HG02852 (cell line): ENCODE data around the gene IMMP2L.
A peak's percentile ranks its signal among the peaks of the same experiment; 100 is the strongest.

Experiments
- ATAC-seq: cut with Tn5 transposase; IDR thresholded peaks from one replicate; pipeline ENCODE4 v1.9.1; 2021; ENCODE audit warnings: mild to moderate bottlenecking, moderate library complexity; ENCODE audit not compliant: unreplicated experiment

Gene IMMP2L

DNA sequence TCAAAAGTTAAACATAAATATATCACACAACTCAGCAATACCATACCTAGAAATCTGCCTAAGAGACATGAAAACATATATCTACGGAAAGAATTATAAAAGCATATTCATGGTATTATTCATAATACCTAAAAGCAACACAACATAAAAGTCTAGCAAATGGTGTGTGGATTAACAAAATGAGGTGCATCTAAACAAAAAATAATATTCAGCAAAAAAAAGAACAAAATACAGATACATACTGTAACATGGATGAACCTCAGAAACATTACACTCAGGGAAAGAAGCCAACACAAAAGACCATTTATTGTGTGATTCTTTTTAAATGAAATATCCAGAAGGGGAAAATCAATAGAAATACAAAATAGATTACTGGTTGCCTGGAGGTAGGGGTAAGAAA, 155.0 kb downstream of the IMMP2L start:
- no peak for ATAC-seq

DNA sequence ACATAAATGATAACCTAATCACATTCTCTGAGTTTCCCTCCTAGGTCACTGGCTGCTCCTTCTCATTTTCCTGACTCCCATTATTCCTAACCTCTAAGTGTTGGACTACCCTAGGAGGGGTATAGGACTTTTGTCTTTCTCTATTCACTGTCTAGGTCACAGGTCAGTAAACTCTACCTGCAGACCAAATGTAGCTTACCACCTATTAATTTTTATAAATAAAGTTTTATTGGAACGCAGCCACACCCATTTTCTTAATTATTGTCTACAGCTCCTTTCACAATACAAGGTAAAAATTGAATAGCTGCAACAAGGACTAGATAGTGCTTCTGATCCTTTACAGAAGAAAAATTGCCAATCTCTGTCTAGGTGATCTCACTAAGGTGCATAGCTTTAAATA, 156.7 kb downstream of the IMMP2L start:
- ATAC-seq = no peak

DNA sequence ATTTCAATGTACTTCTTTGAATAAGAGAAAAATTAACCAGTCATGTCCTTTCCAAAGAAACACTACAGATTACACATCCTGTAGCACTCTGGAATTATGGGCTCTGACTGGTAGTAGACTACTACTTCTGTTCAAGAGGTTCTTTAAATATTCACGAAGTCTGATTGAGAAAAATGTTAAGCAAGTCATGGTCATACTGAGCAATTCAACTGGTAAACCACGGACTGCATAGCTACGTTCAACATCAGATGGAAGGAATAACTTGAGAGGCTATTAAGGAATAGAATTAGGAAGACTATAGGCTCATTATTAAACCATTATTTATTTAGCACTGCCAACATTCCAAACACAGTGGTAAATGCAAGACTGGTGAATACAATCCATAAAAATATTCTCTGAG, 160.8 kb downstream of the IMMP2L start:
- no peak for ATAC-seq

DNA sequence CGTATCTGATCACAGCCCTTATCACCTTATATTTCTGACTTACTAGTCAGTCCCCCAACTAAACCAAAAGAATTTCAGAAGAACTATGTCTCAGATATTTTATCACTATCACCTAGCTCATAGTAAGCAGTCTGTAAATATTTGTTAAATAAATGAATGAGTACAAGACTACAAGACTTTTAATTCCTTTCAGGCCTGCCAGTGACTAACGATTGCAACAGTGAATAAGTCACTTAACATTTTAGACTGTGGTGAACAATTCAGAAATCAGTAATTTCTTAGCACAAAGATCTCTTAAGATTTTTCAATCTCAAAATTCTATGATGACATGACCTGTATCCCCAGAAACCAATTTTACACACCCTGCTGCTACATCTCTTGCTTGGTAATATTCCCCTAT, 162.2 kb downstream of the IMMP2L start:
- no peak for ATAC-seq

DNA sequence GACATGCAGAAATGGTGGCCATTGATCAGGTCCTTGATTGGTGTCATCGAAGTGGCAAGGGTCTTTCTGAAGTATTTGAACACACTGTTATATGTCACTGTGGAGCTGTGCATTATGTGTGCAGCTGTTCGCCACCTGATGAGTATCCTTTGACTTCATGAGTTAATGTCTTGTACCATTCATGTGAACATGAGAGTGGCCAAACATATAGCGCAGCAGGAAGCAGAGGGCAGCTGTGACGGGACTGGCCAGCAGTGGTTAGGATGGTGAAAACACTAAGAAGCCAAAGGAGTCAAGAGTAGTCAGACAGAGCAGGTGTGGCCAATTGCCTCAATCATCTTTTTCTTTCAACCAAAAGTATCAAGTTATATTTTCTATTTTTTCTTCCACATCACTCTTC, 167.4 kb downstream of the IMMP2L start:
- no peak for ATAC-seq

DNA sequence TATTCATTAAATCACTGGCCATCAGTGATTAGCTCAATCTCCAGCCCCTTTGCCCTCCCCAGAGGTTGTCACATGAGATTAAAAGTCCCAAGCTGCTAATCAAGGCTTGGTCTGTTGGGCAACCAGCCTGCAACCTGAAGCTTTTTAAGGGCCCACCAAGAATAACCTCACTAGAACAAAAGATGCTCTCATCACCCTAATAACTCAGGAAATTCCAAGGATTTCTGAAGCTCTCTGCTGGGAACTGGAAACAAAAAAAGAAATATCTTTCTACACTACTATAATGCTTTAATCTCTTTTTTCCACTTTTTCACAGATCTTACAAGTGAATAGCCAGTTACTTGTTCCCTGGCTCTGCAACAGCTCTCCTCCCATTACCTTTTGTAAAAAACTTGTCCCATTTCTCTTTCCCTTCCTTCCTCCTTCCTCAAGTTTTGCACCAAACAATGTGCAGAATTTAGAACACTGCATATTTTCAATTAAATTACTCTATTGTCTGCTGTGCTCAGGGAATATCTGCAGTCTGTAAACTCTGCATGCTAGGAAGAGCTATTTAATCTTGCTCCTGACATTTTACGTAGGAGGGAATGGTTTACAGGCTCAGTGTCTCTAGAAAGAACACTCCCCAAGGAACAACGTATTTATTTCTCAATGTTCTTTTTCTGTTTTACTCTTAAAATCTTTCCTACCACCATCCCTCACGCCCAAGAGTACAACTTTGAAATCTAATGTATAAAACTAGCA, 169.1 kb downstream of the IMMP2L start:
- ATAC-seq = no peak

DNA sequence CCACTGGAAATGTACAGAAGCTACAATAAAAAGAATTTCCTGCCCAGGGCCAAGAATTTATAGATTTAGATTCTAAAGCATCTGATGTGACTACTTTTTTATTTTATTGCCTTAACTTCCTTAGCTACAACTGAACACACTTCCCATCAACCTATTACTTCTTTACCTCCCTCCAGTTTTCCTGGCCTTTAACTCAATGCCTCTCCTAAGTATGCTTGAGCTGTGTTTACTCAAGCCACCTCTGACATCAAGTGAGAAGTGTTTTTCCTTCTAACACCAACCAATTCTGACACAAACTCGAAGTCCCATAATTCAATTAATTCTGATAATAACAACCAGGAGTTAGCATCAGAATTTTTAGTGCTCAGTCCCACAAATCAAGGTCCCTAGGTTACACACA, 170.0 kb downstream of the IMMP2L start:
- ATAC-seq = no peak

DNA sequence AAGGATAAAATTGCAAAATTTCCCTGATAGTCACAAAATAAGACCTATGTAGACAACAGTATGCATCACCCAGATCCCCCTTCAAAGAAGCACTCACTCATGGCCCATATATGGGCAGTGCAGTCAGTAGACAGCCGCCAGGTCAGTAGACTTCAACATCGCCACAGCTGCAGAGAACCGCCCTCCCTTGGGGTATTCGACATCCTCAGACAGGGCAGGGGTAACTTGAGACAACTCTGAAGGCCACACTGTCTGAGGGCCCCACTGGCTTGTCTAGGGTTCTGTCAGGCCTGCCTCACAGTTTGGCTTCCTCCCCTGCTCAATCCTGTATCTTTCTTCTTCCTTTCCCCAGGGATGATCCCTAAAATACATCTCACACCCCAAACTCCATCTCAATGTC, 172.3 kb downstream of the IMMP2L start:
- no peak for ATAC-seq

DNA sequence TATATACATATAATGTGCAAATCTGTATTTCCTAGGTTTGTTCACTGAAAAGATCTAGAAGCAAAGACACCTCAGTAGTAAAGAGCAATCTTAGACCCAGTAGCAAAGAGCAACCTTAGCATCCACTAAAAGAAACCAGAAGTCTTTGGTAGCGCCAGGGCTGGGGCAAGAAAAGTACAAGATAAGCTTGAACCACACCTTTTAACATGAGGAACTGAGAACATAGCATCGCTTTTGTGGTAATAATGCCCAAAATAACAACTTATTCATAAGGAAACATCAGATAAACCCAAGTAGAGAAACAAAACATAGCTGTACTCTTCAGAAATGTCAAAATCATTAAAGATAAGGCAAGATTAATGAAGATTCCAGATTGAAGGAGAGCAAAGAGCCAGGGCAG, 173.4 kb downstream of the IMMP2L start:
- peak; percentile 95 for ATAC-seq

DNA sequence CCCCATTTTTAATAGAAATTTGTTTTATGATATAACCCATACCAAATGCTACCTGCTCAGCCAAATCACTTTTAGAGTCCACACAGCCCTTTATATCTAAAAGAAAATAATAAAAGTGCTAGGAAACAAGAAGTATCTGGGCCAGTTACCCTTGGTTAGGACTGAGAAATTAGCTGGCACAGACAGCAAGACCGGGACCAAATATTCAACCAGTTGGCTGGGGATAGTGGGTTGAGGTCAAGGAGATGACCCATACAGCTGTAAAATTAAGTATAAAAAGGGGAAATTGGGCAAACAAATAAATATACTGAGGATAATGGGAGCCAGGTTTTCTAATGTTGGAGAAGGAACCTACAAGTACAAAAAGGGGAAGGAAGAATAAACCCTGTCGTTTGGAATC, 174.3 kb downstream of the IMMP2L start:
- ATAC-seq = no peak

DNA sequence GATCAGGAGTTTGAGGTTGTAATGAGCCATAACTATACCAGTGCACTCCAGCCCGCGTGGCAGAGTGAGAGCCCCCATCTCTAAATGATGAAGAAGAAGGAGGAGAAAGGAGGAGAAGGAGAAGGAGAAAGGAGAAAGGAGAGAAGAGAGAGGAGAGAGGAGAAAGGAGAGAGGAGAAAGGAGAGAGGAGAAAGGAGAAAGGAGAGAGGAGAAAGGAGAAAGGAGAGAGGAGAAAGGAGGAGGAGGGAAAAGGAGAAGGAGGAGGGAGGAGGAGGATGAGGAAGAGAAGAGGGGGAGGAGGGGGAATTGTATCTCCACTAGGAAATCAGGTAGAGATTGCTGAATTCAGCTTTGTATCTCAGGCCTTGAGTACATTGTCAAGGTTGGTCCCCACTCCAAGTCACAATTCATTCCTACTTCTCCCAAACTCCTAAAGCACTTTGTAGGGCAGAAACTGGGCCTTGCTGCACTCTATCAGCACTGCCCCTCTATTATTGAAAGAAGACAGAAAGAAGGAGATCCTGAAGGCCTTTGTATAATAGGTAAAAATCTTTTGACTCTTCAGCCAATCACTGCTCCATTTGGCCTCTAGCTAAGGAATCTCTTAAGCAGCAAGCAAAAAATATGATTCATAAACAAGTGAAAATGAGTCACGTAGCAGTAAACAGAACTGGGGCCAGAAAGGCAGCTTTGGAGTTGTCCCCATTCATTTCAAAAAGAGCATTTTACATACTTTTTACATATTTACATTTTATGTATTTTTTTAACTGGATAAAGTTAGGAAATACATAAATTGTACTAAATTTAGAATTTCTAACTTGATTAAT, 178.0 kb downstream of the IMMP2L start:
- no peak for ATAC-seq

DNA sequence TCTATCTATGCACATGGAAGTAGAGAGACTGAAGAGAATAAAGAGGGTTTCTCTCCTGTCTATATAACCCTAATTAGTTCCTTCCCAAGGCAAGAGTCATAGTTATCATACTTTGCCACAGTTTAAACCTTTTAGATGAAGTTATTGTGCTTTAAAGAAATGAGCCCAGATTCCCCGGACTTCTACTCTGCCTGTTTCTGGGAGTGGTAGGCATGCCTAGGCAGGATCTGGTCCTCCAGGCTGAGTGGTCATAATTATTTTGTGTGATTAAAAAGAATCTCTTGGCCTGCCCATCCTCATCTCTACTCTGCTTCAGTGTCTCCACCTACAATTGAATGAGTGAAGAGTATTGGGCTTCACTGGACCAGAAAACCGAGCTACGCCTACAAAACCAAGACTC, 179.2 kb downstream of the IMMP2L start:
- no peak for ATAC-seq

DNA sequence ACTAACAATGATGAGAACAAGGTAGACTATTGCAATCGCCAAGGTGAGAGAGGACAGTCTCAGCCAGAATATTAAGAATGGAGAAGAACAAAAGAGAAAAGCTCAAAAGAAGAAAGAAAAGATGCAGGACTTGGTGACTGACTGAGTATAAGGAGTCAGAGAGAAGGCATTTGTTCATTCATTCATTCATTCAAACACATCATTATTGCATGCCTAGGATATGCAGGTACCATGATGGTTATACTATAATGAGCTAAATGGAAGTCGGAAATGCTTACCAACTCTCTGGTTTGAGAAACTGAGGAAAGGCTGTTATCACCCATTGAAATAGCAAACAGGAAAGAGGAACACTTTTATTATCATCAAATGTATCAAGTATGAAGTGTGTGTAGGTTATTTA, 180.7 kb downstream of the IMMP2L start:
- no peak for ATAC-seq

DNA sequence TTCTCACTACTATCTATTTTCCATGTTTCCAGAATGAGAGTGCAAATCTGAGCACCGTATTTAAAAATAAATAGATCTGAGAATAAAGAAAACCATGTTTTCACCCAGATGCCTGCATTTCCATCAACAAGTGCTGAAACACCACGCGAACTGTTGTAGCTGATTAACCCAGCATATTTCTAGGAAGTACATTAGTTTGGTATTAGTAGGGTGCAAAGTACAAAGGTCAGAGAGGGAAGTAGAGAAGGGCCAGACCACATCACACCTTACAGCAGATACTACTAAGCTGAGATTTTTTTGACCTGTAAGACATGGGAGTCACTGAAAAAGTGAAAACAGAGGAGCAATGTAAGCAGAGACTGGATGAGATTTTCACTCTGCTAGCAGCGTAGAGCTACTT, 181.3 kb downstream of the IMMP2L start:
- no peak for ATAC-seq

DNA sequence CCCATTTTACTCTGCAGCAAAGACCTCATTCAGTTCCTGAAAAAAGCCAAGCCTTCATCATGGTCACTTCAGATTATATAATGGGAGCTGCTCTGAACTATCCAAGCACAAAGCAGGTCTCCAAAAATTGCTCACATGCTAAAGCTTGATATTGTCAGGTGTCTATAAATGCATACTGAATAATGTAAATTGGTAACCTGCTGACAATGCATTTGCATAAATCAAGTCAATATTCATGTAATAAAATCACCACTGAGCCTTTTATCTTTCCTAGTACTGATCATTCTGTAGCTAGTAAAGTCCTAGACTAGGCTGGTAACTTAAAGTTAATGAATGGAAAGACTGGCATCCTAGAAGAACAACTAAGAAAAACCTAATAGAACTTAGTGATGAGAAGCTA, 188.3 kb downstream of the IMMP2L start:
- no peak for ATAC-seq

DNA sequence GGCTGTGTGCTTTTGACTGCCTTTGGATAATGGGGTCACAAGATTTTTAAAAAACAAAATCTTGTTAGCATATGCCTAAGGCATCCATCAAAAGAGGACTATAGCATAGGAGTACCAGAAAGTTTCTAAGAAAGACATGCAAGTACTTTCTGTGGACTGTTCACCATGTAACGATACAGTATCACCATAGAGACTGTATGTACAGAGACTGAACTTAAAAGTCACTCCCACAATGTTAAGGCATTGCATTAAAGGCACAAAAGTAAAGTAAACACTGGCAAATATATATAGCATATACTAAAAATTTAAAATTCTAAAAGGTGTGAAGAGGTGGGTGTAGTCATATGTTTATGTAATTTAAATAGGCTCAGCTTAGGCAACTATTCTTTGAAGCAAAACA, 190.9 kb downstream of the IMMP2L start:
- ATAC-seq = no peak

DNA sequence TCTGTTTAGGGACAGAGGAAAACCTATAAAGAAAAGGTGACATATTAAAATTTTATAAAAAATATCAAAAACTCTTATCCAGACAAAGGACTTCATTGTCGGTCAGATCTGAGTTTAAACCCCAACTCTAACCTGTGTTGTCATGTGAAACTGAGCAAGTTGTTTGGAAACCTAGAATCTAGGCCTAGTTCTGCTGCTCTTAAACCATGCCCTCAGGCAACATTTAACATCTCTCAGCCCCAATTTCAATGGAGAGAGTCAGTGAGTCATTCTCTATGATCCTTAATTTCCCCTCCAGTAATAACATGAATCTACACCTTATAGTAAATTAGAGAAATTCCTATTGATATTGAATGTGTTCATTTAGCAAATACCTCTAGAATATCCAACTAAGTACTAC, 192.3 kb downstream of the IMMP2L start:
- no peak for ATAC-seq

DNA sequence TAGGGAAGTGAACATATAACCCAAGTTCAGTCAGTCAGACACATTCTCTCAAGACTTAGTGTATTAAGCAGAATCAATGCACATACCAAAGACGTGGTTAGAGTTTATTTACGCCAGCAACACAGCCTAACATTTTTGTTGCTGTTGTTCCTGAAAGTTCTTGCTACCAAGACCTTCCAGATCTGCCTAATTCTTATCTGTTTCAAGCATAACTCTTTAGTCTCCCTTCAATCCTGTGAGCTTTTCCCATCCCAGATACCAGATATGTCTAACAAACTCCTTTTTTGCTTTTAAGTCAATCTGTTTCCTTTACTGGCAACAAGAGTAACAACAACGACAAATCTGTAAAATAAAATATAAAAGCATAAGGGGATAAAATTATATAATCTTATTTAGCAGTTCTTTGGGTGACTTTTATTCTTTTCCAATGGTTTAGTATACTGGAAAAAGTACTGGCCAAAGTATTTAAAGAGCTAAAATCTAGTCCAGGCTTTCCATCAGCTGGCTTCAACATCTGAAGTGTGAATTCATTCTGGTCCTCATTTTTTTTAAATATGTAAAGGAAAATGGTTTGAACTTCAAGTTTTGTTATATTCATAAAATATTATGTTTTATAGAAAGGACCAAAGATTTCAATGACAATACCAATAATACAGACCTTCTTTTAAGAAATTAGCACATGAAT, 193.8 kb downstream of the IMMP2L start:
- ATAC-seq = no peak

DNA sequence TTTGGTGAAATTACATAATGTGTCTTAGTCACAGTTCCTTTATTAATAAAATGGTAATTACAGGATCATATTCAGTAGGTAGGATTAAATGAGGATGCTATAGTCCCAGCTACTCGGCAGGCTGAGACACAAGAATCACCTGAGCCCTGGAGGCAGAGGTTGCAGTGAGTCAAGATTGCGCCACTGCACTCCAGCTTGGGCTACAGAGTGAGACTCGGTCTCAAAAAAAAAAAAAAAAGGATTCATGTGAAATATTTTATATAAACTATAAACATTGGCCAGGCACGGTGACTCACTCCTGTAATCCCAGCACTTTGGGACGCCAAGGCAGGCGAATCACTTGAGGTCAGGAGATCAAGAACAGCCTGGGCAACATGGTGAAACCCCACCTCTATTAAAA, 197.9 kb downstream of the IMMP2L start:
- ATAC-seq = no peak

DNA sequence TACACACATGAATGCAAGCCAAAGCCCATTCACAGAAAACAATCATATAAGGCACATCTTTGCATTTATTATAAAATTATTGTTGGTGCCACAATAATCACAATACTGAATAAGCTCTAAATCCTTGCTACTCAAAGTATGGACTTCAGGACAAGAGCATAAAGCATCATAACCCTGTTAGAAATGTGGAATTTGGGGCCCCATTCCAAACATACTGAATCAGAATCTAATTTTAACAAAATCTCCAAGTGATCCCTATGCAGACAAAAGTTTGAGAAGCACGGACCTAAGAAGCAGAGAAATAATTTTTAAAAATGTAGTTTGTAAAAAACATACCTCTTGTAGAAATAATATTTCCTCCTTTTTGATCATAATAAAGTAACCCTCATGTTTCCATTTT, 199.2 kb downstream of the IMMP2L start:
- no peak for ATAC-seq

DNA sequence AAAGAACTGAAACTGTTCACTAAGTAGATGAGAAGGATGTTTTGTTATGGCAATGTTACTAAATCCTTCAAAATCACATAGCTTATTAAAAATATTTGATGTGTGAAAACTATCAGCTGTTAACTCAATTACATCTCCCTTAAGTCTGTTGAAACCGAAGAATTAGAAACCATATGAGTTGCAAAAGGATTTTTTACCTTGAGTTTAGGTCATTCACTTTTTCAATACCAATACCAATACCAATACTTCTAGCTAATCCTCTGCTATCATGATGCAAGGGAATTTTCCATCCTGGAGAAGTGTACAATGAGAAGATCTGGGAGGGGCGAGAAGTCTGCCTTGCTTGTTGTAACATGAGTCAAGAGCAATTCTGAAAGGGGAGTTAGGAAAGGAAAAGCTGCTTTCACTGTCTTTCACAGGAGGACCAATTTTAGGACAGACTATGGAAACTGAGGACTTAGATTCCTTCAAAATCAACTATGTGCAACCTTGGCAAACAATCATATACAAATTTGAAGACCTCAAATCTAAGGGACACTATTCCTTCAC, 199.7 kb downstream of the IMMP2L start:
- no peak for ATAC-seq

DNA sequence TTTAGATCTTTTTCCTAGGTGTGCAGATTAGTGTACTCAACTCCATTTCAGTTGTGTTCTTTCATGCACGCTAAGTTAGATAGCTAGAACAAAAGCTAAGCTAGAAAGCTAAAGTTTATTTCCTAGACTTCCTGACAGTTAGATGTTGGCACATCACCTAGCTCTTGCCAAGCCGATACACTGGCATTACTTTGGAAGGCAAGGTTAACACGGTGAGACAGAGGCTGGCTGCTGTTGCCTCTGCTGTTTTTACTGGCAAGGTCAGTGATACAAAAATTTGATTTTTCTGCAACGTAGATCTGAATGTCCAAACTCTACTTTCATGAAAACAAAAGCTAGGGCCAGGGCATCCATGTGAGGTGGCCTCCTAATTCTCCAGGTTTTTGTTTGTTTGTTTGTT, 203.4 kb downstream of the IMMP2L start:
- no peak for ATAC-seq
